Measurements from ENCODE around the gene NF1.
"Not testable (repeated sequence)": the region's sequence is repeated elsewhere in the genome, so short reads cannot be mapped to it uniquely, and the experiment has no call there.

NF1 gene

DNA sequence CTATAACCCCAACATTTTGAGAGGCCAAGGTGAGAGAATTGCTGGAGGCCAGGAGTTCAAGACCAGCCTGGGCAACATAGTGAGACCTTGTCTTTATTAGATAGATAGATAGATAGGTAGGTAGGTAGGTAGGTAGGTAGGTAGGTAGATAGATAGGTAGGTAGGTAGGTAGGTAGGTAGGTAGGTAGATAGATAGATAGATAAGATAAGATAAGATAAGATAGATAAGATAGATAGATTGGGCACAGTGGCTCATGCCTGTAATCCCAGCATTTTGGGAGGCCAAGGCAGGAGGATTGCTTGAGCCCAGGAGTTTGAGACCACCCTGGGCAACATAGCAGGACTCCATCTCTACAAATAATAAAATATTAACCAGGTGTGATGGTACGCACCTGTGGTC lies 168.1 kb downstream of the NF1 start:
- H3K9me3 ChIP-seq (ENCODE audit: control insufficient read depth, low read length); H3K4me3 ChIP-seq (ENCODE audit: insufficient read depth, low read depth, low read length); H3K27ac ChIP-seq (ENCODE audit: insufficient read depth, low read depth, low read length, poor library complexity, severe bottlenecking); H3K27me3 ChIP-seq (ENCODE audit: control insufficient read depth, insufficient read depth, low read length, poor library complexity, severe bottlenecking); H3K4me1 ChIP-seq (ENCODE audit: control insufficient read depth, insufficient read depth, low read length): not testable (repeated sequence)
- peaks cover 12% of the 10 kb centered on the region for H3K36me3 ChIP-seq (ENCODE audit: control insufficient read depth, insufficient read depth, low read length)
- WGBS, 2 experiments = 100% methylated on average over 1 of the region's 1 CpG

DNA sequence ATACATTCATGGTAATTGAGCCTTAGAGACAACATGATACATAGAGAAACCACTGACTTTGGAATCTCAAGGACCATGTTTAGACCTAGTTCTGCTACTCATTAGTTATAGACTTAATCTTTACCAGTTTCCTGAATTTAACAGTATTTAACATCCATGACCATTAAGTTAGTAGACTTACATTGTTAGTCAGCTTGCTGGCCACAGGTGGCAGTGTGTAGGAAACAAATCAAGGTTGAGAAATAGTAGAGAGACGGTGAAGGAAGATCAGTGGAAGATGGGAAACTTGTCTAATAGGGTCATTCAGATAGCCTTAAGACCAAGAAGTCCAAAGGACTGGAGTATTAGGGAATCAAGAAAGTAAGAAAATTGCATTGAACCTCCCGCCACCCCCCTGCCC lies 171.3 kb downstream of the NF1 start:
- peaks cover 6% of the 10 kb centered on the region for H3K36me3 ChIP-seq (ENCODE audit: control insufficient read depth, insufficient read depth, low read length)

GRCh38 chr17:31269036-31269577 lies 174.3 kb downstream of the NF1 start:
- WGBS, 2 experiments = 93 to 94% methylated on average over 2 of the region's 2 CpGs
- Histone ChIP-seq H3K27me3 (ENCODE audit: control insufficient read depth, insufficient read depth, low read length, poor library complexity, severe bottlenecking) (no peaks in the 10 kb centered on the region), H3K4me1 (ENCODE audit: control insufficient read depth, insufficient read depth, low read length) (peaks cover 3% of the 10 kb centered on the region), H3K27ac (ENCODE audit: insufficient read depth, low read depth, low read length, poor library complexity, severe bottlenecking) (peak overlapping the region; percentile 80), H3K36me3 (ENCODE audit: control insufficient read depth, insufficient read depth, low read length) (peaks cover 6% of the 10 kb centered on the region), H3K9me3 (ENCODE audit: control insufficient read depth, low read length) (no peaks in the 10 kb centered on the region), H3K4me3 (ENCODE audit: insufficient read depth, low read depth, low read length) (no peak overlapping the region)

More for the DNA sequence above, 171.3 kb downstream of the NF1 start:
- Histone ChIP-seq H3K27ac (ENCODE audit: insufficient read depth, low read depth, low read length, poor library complexity, severe bottlenecking) (no peak overlapping the region), H3K27me3 (ENCODE audit: control insufficient read depth, insufficient read depth, low read length, poor library complexity, severe bottlenecking) (no peaks in the 10 kb centered on the region), H3K4me3 (ENCODE audit: insufficient read depth, low read depth, low read length) (no peak overlapping the region), H3K9me3 (ENCODE audit: control insufficient read depth, low read length) (no peaks in the 10 kb centered on the region), H3K4me1 (ENCODE audit: control insufficient read depth, insufficient read depth, low read length) (peaks cover 3% of the 10 kb centered on the region)
- 90 to 92% methylated on average over 2 of the region's 2 CpGs for WGBS, 2 experiments

GRCh38 chr17:31269578-31269983 lies 174.8 kb downstream of the NF1 start:
- WGBS, 2 experiments = 50 to 68% methylated on average over 1 of the region's 1 CpG

DNA sequence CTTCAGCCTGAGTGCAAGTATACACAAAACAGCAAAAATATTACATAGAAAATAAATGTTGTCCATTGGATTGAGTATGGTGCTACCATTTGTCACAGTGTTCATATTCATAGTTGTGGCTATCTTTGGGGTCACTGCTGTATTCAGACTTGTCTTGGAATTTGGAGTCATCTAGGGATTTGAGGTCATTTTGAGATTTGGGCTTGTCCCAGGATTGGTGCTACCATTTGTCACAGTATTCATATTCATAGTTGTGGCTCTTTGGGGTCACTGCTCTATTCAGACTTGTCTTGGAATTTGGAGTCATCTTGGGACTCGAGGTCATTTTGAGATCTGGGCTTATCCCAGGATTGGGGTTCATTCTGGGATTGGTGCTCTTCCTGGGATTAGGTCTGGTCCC lies 177.5 kb downstream of the NF1 start:
- no peaks in the 10 kb centered on the region for H3K9me3 ChIP-seq (ENCODE audit: control insufficient read depth, low read length)
- H3K27ac ChIP-seq (ENCODE audit: insufficient read depth, low read depth, low read length, poor library complexity, severe bottlenecking) = no peak overlapping the region
- H3K36me3 ChIP-seq (ENCODE audit: control insufficient read depth, insufficient read depth, low read length) = no peaks in the 10 kb centered on the region
- 93 to 94% methylated on average over 1 of the region's 1 CpG for WGBS, 2 experiments
- no peak overlapping the region for H3K4me3 ChIP-seq (ENCODE audit: insufficient read depth, low read depth, low read length)
- H3K27me3 ChIP-seq (ENCODE audit: control insufficient read depth, insufficient read depth, low read length, poor library complexity, severe bottlenecking) = no peaks in the 10 kb centered on the region
- H3K4me1 ChIP-seq (ENCODE audit: control insufficient read depth, insufficient read depth, low read length) = peaks cover 3% of the 10 kb centered on the region

More at GRCh38 chr17:31269578-31269983, 174.8 kb downstream of the NF1 start:
- no peak overlapping the region for H3K4me3 ChIP-seq (ENCODE audit: insufficient read depth, low read depth, low read length)
- peaks cover 6% of the 10 kb centered on the region for H3K36me3 ChIP-seq (ENCODE audit: control insufficient read depth, insufficient read depth, low read length)
- no peaks in the 10 kb centered on the region for H3K9me3 ChIP-seq (ENCODE audit: control insufficient read depth, low read length)
- H3K27me3 ChIP-seq (ENCODE audit: control insufficient read depth, insufficient read depth, low read length, poor library complexity, severe bottlenecking) = no peaks in the 10 kb centered on the region
- H3K27ac ChIP-seq (ENCODE audit: insufficient read depth, low read depth, low read length, poor library complexity, severe bottlenecking) = peak overlapping the region; percentile 80
- H3K4me1 ChIP-seq (ENCODE audit: control insufficient read depth, insufficient read depth, low read length) = peaks cover 3% of the 10 kb centered on the region

GRCh38 chr17:31272803-31273202 lies 178.0 kb downstream of the NF1 start:
- Histone ChIP-seq H3K27ac (ENCODE audit: insufficient read depth, low read depth, low read length, poor library complexity, severe bottlenecking) (no peak overlapping the region), H3K27me3 (ENCODE audit: control insufficient read depth, insufficient read depth, low read length, poor library complexity, severe bottlenecking) (no peaks in the 10 kb centered on the region), H3K36me3 (ENCODE audit: control insufficient read depth, insufficient read depth, low read length) (no peaks in the 10 kb centered on the region), H3K4me1 (ENCODE audit: control insufficient read depth, insufficient read depth, low read length) (peaks cover 3% of the 10 kb centered on the region), H3K9me3 (ENCODE audit: control insufficient read depth, low read length) (no peaks in the 10 kb centered on the region), H3K4me3 (ENCODE audit: insufficient read depth, low read depth, low read length) (no peak overlapping the region)

GRCh38 chr17:31273516-31273915 lies 178.7 kb downstream of the NF1 start:
- no peak overlapping the region for H3K27ac ChIP-seq (ENCODE audit: insufficient read depth, low read depth, low read length, poor library complexity, severe bottlenecking)
- 100% methylated on average over 1 of the region's 1 CpG; no CpG with 5 or more reads in 1 of the 2 experiments for WGBS, 2 experiments
- H3K36me3 ChIP-seq (ENCODE audit: control insufficient read depth, insufficient read depth, low read length) = no peaks in the 10 kb centered on the region
- H3K27me3 ChIP-seq (ENCODE audit: control insufficient read depth, insufficient read depth, low read length, poor library complexity, severe bottlenecking) = no peaks in the 10 kb centered on the region
- no peaks in the 10 kb centered on the region for H3K9me3 ChIP-seq (ENCODE audit: control insufficient read depth, low read length)
- no peak overlapping the region for H3K4me3 ChIP-seq (ENCODE audit: insufficient read depth, low read depth, low read length)
- peaks cover 3% of the 10 kb centered on the region for H3K4me1 ChIP-seq (ENCODE audit: control insufficient read depth, insufficient read depth, low read length)

DNA sequence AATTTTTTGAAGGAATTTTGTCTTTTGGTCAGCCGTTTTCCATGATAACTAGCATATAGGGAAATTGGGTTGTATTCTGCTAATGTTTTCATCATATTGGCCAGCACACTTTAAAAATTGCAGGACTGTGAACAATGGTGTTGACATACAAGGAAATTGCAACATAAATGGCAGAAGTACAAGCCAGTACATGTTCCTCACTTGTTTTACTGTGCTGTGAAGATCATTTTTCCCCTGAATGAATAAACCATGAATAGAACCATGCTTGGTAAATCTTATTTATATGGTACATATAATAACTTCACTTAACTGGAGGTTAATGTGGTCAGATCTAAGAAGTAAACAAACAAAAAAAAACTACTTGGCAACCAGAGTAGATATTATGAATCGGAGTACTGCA lies 179.5 kb downstream of the NF1 start:
- H3K4me3 ChIP-seq (ENCODE audit: insufficient read depth, low read depth, low read length) = no peak overlapping the region
- no peaks in the 10 kb centered on the region for H3K36me3 ChIP-seq (ENCODE audit: control insufficient read depth, insufficient read depth, low read length)
- no peaks in the 10 kb centered on the region for H3K9me3 ChIP-seq (ENCODE audit: control insufficient read depth, low read length)
- 97 to 98% methylated on average over 2 of the region's 2 CpGs for WGBS, 2 experiments
- no peak overlapping the region for H3K27ac ChIP-seq (ENCODE audit: insufficient read depth, low read depth, low read length, poor library complexity, severe bottlenecking)
- H3K4me1 ChIP-seq (ENCODE audit: control insufficient read depth, insufficient read depth, low read length) = peaks cover 3% of the 10 kb centered on the region
- H3K27me3 ChIP-seq (ENCODE audit: control insufficient read depth, insufficient read depth, low read length, poor library complexity, severe bottlenecking) = no peaks in the 10 kb centered on the region

GRCh38 chr17:31275116-31275515 lies 180.3 kb downstream of the NF1 start:
- H3K4me1 ChIP-seq (ENCODE audit: control insufficient read depth, insufficient read depth, low read length) = peaks cover 9% of the 10 kb centered on the region
- no peak overlapping the region for H3K27ac ChIP-seq (ENCODE audit: insufficient read depth, low read depth, low read length, poor library complexity, severe bottlenecking)
- WGBS, 2 experiments = no CpG with 5 or more reads among the region's 1 CpG
- H3K4me3 ChIP-seq (ENCODE audit: insufficient read depth, low read depth, low read length) = no peak overlapping the region
- no peaks in the 10 kb centered on the region for H3K36me3 ChIP-seq (ENCODE audit: control insufficient read depth, insufficient read depth, low read length)
- H3K27me3 ChIP-seq (ENCODE audit: control insufficient read depth, insufficient read depth, low read length, poor library complexity, severe bottlenecking) = no peaks in the 10 kb centered on the region
- H3K9me3 ChIP-seq (ENCODE audit: control insufficient read depth, low read length) = no peaks in the 10 kb centered on the region

DNA sequence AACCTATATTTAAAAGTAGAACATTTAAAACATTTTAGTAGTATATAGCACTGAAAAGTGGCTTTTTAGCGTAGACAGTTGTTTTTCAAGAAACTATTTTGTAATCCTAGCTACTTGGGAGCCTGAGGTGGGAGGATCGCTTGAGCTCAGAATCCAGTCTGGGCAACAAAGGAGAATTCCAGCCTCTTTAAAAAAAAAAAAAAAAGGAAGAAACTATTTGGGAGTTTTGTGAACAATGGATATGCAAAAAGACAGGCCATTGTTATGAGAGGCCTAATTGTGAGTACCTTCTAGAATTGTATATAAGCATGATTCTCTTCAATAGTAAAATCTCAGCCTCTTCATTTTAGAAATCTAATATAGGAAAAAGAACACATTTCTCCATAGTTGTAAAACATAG lies 184.6 kb downstream of the NF1 start:
- no peaks in the 10 kb centered on the region for H3K9me3 ChIP-seq (ENCODE audit: control insufficient read depth, low read length)
- no peaks in the 10 kb centered on the region for H3K27me3 ChIP-seq (ENCODE audit: control insufficient read depth, insufficient read depth, low read length, poor library complexity, severe bottlenecking)
- no peak overlapping the region for H3K4me3 ChIP-seq (ENCODE audit: insufficient read depth, low read depth, low read length)
- H3K36me3 ChIP-seq (ENCODE audit: control insufficient read depth, insufficient read depth, low read length) = peaks cover 3% of the 10 kb centered on the region
- WGBS, 2 experiments = 55 to 65% methylated on average over 2 of the region's 2 CpGs
- H3K27ac ChIP-seq (ENCODE audit: insufficient read depth, low read depth, low read length, poor library complexity, severe bottlenecking) = no peak overlapping the region
- peaks cover 9% of the 10 kb centered on the region for H3K4me1 ChIP-seq (ENCODE audit: control insufficient read depth, insufficient read depth, low read length)

DNA sequence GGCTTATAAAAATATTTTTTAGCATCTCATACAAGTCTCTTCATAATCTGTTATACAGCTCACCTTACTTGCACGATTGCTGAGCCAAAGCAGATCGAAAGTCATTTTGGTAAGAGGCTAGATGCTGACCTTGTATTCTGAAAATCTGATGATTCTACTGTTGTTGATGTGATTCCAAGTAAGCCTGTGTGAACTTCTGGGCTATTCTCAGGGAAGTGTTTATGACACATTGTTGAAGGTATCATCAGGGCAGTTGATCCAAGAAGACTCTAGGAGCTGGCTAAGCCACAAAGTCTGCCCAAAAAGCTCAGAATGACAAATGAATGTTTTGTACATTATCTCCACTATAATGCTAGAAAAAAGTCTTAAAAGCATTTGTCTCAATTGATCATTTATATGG lies 186.3 kb downstream of the NF1 start:
- Histone ChIP-seq H3K36me3 (ENCODE audit: control insufficient read depth, insufficient read depth, low read length) (peaks cover 3% of the 10 kb centered on the region), H3K27me3 (ENCODE audit: control insufficient read depth, insufficient read depth, low read length, poor library complexity, severe bottlenecking) (no peaks in the 10 kb centered on the region), H3K4me3 (ENCODE audit: insufficient read depth, low read depth, low read length) (no peak overlapping the region), H3K9me3 (ENCODE audit: control insufficient read depth, low read length) (no peaks in the 10 kb centered on the region), H3K27ac (ENCODE audit: insufficient read depth, low read depth, low read length, poor library complexity, severe bottlenecking) (no peak overlapping the region), H3K4me1 (ENCODE audit: control insufficient read depth, insufficient read depth, low read length) (peaks cover 9% of the 10 kb centered on the region)
- WGBS, 2 experiments = 96 to 98% methylated on average over 2 of the region's 2 CpGs
